HepG2 (cell line): ENCODE data around the gene TOP1. TPM values are rescaled to one million over a fixed set of nuclear protein-coding genes. Genes with fewer than 3 reads are reported as not detected.

ENCODE experiments used
- BRF2 ChIP-seq: sonication (generic); formaldehyde crosslinking; IDR thresholded peaks from 2 replicates; pipeline ENCODE4 v1.8.1; 2022; ENCODE audit warnings: mild to moderate bottlenecking, missing genetic modification reagents
- FOXK1 ChIP-seq: sonication (generic); formaldehyde crosslinking; IDR thresholded peaks from 2 replicates; pipeline ENCODE4 v1.4.0; 2020; ENCODE audit warnings: low read depth, missing genetic modification reagents, borderline replicate concordance
- HNRNPK ChIP-seq: fragments of 200-400 bp; formaldehyde crosslinking; IDR thresholded peaks from 2 replicates; pipeline ENCODE4 v1.6.1; 2018; ENCODE audit warnings: low read length, low read depth, moderate library complexity, mild to moderate bottlenecking; ENCODE audit not compliant: poor library complexity, severe bottlenecking
- NFIC ChIP-seq: IDR thresholded peaks from 2 replicates; pipeline ENCODE4 v1.6.1; 2012; ENCODE audit warnings: mild to moderate bottlenecking, low read length, inconsistent platforms
- SRF ChIP-seq: IDR thresholded peaks from 2 replicates; pipeline ENCODE4 v1.6.1; 2011; ENCODE audit warnings: mild to moderate bottlenecking, low read depth, low read length, moderate library complexity
- ZBED4 ChIP-seq: sonication (generic); formaldehyde crosslinking; IDR thresholded peaks from 2 replicates; pipeline ENCODE4 v1.4.0; 2020; ENCODE audit warnings: missing genetic modification reagents, borderline replicate concordance
- ZNF234 ChIP-seq: sonication (generic); formaldehyde crosslinking; conservative IDR thresholded peaks from 2 replicates; pipeline ENCODE4 v1.5.1; 2020; ENCODE audit warnings: mild to moderate bottlenecking, missing genetic modification reagents
- polyA plus RNA-seq, 8 experiments: library from polyadenylated mRNA; depleted of rRNA in 3 of 8; stranded (reverse) in 7 of 8; unstranded in 1 of 8; fragments of >200 nt; fragmentation: Illumina TruSeq in 4 of 8; extraction: Trizol in 4 of 8; gene quantifications; 2 replicates each; pipeline versions ENCODE4 v1.2.1 to v1.2.3, GENCODE V29; 2011 to 2016; ENCODE audit warnings: low read depth in 4 of 8, missing spikeins in 1 of 8, mixed read lengths in 1 of 8; ENCODE audit not compliant: insufficient read depth in 1 of 8
- total RNA-seq, 5 experiments: library from RNA; depleted of rRNA; stranded (reverse); fragments of >200 nt; fragmentation: Illumina TruSeq; extraction: Trizol; gene quantifications; 2 replicates each; pipeline ENCODE4 v1.2.3, GENCODE V29; 2016; ENCODE audit warnings: low read depth in 1 of 5

The TOP1 gene
- total and polyA plus RNA-seq, 2 of the 13 experiments (the other 11 are each of a cell fraction or from before 2014, with no cell fraction given) = 10.2 to 19.4 TPM

GRCh38 chr20:41057999-41058673 lies 29.5 kb downstream of the TOP1 start (continued):
- TF ChIP-seq HNRNPK (no peak), SRF (peak; percentile 76; the same call in 1 of the 2 replicates), FOXK1 (CRISPR knock-in tag) (no peak), NFIC (no peak), ZBED4 (CRISPR knock-in tag) (no peak), ZNF234 (CRISPR knock-in tag) (no peak), BRF2 (CRISPR knock-in tag) (0 out of 2 replicates have a peak, but pooled peaks have one; percentile 51)
